Esophagus squamous epithelium (tissue), 4 donors: ENCODE results near the gene SCN8A.

ENCODE experiments used
- POLR2A ChIP-seq, 4 donors: fragments of 450-650 bp; IDR thresholded peaks; one replicate each; pipeline ENCODE4 v1.6.1; 2017; ENCODE audit warnings: antibody characterized with exemption in 4 of 4, mild to moderate bottlenecking in 4 of 4, moderate library complexity in 3 of 4
- TF ChIP-seq, protein P1 (sequence below), 6 experiments: fragments of 450-650 bp in 4 of 6; fragments of 200-600 bp in 2 of 6; sonication (generic) in 2 of 6; IDR thresholded peaks; one replicate each; pipeline ENCODE4 v1.5.1; 2016 to 2019; ENCODE audit warnings: antibody characterized with exemption in 6 of 6, mild to moderate bottlenecking in 4 of 6, moderate library complexity in 4 of 6

DNA sequence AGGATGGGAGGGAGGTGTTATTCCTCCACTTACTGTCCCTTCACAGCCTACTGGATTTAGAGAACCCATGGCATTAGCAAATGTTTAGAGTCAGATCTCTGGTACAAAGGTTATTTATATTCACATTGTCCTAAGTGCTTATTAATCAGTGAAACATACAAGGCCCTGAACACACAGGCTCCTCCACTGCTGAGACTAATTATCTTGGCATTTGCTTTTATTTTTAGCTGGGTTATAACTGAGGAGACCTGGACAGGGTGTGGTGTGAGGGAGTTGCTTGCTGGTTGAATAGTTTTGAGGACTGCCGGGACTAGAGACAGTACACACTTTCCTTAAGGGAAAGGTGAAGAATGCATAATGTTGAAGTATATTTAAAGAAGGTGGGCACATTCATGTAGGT lies 180.0 kb downstream of the SCN8A start:
- TF ChIP-seq, protein P1, sequence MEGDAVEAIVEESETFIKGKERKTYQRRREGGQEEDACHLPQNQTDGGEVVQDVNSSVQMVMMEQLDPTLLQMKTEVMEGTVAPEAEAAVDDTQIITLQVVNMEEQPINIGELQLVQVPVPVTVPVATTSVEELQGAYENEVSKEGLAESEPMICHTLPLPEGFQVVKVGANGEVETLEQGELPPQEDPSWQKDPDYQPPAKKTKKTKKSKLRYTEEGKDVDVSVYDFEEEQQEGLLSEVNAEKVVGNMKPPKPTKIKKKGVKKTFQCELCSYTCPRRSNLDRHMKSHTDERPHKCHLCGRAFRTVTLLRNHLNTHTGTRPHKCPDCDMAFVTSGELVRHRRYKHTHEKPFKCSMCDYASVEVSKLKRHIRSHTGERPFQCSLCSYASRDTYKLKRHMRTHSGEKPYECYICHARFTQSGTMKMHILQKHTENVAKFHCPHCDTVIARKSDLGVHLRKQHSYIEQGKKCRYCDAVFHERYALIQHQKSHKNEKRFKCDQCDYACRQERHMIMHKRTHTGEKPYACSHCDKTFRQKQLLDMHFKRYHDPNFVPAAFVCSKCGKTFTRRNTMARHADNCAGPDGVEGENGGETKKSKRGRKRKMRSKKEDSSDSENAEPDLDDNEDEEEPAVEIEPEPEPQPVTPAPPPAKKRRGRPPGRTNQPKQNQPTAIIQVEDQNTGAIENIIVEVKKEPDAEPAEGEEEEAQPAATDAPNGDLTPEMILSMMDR (IDR thresholded peaks at IDR 0.05) = no peak
- no peak for TF ChIP-seq POLR2A (IDR thresholded peaks at IDR 0.05)
